HG02943 (cell line): ENCODE measurements around the gene POLR2H.

Experiments used
- ATAC-seq: cut with Tn5 transposase; IDR thresholded peaks from one replicate; pipeline ENCODE4 v1.9.1; 2021; ENCODE audit warnings: mild to moderate bottlenecking, low read depth, moderate library complexity; ENCODE audit not compliant: unreplicated experiment

POLR2H gene

DNA sequence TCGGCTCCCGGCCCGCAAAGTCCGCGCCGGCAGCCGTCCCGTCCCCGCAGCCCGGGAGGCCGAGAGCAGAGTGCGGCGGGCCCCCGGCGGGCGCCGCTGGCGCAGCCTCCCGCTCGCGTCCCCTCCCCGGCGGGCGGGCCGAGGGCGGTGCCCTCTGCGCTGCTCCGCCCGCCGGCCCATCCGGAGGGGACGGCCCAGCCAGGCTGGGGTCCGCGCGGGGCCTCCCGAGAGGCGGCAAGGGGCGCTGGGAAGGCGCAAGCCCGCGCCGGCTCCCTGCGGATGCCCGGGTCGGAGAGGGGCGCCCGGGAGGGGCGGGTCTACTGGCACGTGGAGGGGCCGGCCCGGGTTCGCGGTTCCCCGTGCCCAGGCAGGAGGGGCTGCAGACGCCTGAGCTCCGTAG is at the start of gene POLR2H, which contains the start of gene CLCN2:
TSS of gene POLR2H (plus strand) at position 179 of the 400 bp plus-strand sequence. CDS start 1,783 bp downstream, outside the sequence.
TSS of gene CLCN2 (minus strand) at position 74 of the 400 bp plus-strand sequence. CDS start 126 bp downstream, outside the sequence.
- no peak for ATAC-seq

GRCh38 chr3:184314363-184314699 is 47.2 kb upstream of the POLR2H start, which contains the start of gene EIF4G1:
TSS of gene EIF4G1 (plus strand) at chr3:184314606. CDS start at chr3:184315797, 1,191 bp downstream.
- ATAC-seq, result peak; percentile 78

DNA sequence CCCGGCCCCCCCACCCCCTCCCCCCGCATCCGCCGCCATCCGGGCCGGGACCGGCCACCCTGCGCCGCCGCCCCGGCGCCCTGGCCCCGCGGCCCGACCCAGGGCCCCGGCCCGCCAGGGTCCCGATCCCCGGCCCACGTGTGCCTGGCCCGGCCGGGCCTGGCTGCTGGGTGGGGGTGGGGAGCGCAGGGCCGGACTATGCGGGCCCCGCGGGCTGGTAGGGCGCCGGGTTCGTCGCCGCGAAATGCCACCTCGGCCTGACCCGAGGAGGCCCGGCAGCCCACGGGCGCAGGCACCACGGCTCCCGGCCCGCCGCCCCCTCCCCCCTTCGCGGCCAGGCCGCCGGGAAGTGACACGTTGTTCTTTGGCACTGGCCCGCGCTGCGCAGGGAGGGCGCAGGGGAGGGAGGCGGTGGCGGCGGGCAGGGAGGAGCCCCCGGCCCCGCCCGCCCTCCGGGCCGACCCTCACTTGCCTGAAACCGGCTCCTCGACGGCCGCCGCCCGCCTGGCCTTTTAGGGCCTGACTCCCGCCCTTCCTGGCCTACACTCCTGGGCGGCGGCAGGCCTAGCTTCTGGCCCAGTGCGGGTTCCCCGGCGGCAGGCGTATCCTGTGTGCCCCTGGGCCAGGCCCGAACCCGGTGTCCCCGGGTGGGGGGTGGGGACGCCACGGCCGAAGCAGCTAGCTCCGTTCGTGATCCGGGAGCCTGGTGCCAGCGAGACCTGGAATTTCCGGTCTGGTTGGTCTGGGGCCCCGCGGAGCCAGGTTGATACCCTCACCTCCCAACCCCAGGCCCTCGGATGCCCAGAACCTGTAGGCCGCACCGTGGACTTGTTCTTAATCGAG is 46.6 kb upstream of the POLR2H start:
- ATAC-seq, result peak; percentile 44

- ATAC-seq, result peak; percentile 2
These were observed 46.0 kb upstream of the POLR2H start for GRCh38 chr3:184315543-184315867.

- ATAC-seq, result no peak
These were observed 45.4 kb upstream of the POLR2H start for GRCh38 chr3:184315871-184316661.

GRCh38 chr3:184316792-184317191 is 44.7 kb upstream of the POLR2H start:
- no peak for ATAC-seq

- no peak for ATAC-seq
These were observed 44.3 kb upstream of the POLR2H start for GRCh38 chr3:184317201-184317600.

- ATAC-seq, result no peak
These were observed 41.4 kb upstream of the POLR2H start for GRCh38 chr3:184320104-184320445.

DNA sequence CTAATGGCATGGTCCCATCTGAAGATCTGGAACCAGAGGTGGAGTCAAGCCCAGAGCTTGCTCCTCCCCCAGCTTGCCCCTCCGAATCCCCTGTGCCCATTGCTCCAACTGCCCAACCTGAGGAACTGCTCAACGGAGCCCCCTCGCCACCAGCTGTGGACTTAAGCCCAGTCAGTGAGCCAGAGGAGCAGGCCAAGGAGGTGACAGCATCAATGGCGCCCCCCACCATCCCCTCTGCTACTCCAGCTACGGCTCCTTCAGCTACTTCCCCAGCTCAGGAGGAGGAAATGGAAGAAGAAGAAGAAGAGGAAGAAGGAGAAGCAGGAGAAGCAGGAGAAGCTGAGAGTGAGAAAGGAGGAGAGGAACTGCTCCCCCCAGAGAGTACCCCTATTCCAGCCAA is 39.8 kb upstream of the POLR2H start:
- no peak for ATAC-seq

DNA sequence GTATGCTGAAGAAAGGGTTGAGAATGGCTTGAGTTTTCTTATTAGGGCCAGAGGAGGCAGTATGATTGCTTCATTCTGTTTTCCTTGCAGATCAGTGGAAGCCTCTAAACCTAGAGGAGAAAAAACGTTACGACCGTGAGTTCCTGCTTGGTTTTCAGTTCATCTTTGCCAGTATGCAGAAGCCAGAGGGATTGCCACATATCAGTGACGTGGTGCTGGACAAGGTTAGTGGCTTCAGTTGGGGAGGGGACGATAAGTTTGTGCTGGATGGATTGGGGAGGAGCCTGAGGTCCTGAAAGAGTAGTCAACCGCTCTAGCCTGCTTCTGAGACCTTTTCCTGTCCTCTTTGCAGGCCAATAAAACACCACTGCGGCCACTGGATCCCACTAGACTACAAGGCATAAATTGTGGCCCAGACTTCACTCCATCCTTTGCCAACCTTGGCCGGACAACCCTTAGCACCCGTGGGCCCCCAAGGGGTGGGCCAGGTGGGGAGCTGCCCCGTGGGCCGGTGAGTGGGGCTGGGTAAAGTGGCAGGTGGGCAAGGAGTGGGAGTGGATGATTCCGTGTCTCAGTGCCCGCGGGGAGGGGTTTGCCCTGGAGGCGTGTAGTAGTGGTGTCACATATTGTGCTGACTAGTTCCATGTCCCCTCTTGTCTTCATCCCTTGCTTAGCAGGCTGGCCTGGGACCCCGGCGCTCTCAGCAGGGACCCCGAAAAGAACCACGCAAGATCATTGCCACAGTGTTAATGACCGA is 38.6 kb upstream of the POLR2H start:
- no peak for ATAC-seq

DNA sequence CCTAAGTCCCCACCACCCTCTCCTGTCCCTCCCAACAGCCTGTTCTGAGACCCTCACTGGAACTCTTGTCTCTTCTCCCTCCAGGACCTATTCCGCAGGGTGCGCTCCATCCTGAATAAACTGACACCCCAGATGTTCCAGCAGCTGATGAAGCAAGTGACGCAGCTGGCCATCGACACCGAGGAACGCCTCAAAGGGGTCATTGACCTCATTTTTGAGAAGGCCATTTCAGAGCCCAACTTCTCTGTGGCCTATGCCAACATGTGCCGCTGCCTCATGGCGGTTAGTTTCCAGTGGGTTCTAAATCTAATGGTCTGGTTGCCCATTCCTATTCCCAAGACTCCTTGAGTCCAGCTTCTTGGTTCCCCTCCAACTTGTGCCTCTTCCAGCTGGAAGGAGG is 37.8 kb upstream of the POLR2H start:
- no peak for ATAC-seq

GRCh38 chr3:184325269-184325668 is 36.2 kb upstream of the POLR2H start:
- ATAC-seq, result no peak

DNA sequence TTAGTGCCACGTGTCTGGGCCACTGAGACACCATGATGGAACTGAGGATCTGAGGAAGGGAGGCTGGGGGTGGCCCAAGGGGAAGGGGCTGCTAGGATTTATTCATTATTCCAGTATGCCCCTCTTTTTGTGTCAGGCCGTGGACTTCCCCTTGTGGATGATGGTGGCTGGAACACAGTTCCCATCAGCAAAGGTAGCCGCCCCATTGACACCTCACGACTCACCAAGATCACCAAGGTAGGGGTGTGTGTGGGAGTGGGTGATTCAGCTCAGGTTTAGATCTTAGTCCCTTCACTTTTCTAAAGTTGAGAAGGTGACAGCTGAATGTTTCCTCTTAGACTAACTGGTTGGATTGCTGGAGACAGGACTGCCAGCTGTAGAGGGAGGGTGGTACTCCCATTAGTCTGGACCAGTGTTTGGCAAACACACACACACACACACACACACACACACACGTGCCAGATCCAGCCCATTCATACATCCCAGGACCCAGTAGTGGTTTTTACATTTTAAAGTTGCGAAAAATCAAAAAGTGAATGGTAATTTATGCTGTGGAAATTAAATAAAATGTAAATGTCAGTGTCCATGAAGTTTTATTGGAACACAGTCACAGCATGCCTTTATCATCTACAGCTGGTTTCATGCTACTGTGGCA is 35.7 kb upstream of the POLR2H start:
- ATAC-seq, result no peak

DNA sequence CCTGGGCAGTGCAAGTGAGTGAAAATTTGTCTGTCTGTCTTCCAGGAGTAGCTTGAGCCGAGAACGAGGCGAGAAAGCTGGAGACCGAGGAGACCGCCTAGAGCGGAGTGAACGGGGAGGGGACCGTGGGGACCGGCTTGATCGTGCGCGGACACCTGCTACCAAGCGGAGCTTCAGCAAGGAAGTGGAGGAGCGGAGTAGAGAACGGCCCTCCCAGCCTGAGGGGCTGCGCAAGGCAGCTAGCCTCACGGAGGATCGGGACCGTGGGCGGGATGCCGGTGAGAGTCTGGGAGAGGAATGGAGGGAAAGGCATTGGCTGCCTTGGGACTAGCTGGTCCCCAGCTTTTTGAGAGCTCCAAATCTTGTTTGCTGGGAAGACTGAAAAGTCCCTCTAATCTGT is 34.3 kb upstream of the POLR2H start:
- no peak for ATAC-seq

GRCh38 chr3:184328516-184328915 is 33.0 kb upstream of the POLR2H start:
- no peak for ATAC-seq

- no peak for ATAC-seq
These were observed 29.0 kb upstream of the POLR2H start for GRCh38 chr3:184332370-184333090.

- ATAC-seq, result no peak
These were observed 28.3 kb upstream of the POLR2H start for GRCh38 chr3:184333190-184333589.

DNA sequence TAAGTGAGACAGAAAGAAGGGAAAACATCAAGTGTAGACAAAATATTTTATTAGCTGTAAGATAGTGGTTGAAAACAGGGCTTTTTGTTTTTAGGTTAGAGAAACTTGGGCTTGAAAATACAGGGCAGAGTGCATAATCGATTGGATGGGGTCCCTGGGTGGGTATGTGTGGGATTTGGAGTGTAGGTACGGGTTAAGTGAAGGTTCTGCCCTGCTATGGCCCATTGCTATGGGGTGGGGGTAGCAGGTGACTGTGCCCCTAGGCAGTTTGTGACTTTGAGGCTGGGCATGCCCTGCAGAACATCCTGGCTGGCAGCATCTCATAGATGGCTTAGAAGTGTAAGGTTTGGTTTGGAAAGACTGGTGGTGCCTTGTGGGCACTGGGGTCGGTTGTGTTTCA is 27.8 kb upstream of the POLR2H start:
- ATAC-seq, result no peak

- ATAC-seq, result no peak
These were observed 26.9 kb upstream of the POLR2H start for GRCh38 chr3:184334470-184335158.
